WI38 (cell line): ENCODE data around the gene TSPAN18.

Experiments
- H3K4me3 ChIP-seq: 2 replicates; pipeline ENCODE4 v1.5.1; 2011; ENCODE audit warnings: low read depth, mild to moderate bottlenecking, control low read depth, low read length
- TF ChIP-seq, protein P1 (sequence below): IDR thresholded peaks from 2 replicates; pipeline ENCODE4 v1.5.1; 2012; ENCODE audit warnings: low read depth, mild to moderate bottlenecking, control low read depth, low read length

The TSPAN18 gene

GRCh38 chr11:44809283-44809682, 82.5 kb downstream of the TSPAN18 start:
- TF ChIP-seq, protein P1, sequence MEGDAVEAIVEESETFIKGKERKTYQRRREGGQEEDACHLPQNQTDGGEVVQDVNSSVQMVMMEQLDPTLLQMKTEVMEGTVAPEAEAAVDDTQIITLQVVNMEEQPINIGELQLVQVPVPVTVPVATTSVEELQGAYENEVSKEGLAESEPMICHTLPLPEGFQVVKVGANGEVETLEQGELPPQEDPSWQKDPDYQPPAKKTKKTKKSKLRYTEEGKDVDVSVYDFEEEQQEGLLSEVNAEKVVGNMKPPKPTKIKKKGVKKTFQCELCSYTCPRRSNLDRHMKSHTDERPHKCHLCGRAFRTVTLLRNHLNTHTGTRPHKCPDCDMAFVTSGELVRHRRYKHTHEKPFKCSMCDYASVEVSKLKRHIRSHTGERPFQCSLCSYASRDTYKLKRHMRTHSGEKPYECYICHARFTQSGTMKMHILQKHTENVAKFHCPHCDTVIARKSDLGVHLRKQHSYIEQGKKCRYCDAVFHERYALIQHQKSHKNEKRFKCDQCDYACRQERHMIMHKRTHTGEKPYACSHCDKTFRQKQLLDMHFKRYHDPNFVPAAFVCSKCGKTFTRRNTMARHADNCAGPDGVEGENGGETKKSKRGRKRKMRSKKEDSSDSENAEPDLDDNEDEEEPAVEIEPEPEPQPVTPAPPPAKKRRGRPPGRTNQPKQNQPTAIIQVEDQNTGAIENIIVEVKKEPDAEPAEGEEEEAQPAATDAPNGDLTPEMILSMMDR, result no peak
- H3K4me3 ChIP-seq, result no peak overlapping the region

- no peak overlapping the region for H3K4me3 ChIP-seq
- TF ChIP-seq, protein P1, result no peak
Measured at GRCh38 chr11:44811841-44812448, 85.2 kb downstream of the TSPAN18 start.

GRCh38 chr11:44812971-44813370, 86.2 kb downstream of the TSPAN18 start:
- no peak overlapping the region for H3K4me3 ChIP-seq
- TF ChIP-seq, protein P1, result no peak

DNA sequence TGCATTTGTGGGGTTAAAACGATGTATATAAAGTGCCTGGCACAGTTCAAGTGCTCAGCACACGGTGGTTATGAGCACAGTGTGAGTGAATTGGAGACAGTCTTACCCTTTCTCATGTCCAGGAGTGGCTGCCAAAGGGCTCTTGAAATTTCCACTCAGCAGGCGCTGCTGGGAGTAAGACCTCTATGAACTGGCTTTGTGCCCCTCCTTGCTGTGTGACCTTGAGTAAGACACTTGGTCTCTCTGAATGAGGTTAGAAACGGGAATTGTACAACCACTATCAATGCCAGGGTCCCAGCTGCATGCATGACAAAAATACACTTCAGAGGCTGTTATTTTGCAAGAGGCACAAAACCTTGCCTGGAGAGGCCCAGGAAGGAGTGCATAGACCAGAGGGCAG, 86.6 kb downstream of the TSPAN18 start:
- TF ChIP-seq, protein P1, result no peak

DNA sequence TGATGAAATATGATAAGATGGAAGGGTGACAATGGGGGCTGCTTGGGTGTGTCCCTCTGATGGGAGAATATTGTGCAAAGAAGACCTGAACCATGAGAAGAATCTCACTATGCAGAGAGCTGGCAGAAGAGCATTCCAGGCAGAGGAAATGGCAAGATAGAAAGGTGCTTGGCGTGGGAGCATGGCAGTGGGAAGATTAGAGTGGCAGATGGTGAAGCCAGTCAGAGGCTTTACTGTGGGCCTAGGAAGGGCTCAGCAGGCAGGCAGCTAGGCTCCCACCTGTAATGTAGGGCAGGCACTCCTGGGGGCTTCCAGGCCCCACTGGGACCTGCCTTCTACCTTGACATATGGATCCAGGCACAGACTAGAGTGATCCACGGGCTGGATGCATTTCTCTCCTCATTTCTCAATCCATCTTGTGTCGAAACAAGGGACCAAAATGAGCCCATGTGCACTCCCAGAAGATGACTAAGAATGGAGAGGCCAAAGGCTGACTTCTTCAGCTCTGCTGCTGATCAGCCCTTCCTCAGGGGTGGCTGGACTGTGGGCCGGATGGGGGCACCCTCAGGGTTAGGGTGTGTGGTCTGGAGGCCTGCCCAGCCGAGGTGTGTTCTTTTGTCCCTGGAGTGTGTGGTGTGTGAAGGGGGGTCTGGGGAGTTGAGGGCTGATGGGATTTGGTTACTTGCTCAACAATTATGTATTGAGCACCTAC, 88.3 kb downstream of the TSPAN18 start:
- TF ChIP-seq, protein P1, result no peak
- H3K4me3 ChIP-seq, result no peak overlapping the region

More for the DNA sequence above, 86.6 kb downstream of the TSPAN18 start:
- H3K4me3 ChIP-seq, result no peak overlapping the region

GRCh38 chr11:44815917-44816456, 89.2 kb downstream of the TSPAN18 start:
- H3K4me3 ChIP-seq, result no peak overlapping the region
- TF ChIP-seq, protein P1, result no peak

DNA sequence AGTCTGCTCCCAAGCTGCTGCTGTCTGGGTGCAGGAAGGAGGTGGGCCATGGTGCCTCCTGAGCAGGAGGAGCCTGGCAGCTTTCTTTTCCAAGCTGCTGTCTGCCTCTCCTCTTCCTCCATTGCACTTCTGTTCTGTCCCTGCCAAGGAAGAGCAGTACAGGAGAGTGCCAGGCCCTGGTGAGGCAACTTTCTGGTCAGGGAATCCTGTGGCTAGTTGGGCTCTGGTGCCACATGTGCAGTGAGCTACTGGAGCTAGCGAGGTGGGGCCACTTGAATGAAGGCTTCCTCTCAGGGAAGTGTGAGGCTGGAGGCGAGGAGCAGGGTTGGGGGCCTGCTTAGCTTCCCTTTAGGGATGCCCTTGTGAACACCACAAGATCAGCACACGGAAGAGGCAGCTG, 90.0 kb downstream of the TSPAN18 start:
- TF ChIP-seq, protein P1, result no peak
- H3K4me3 ChIP-seq, result no peak overlapping the region
